Measurements from ENCODE around the gene BBS9. TPM values are rescaled to one million over a fixed set of nuclear protein-coding genes. Genes with fewer than 3 reads are reported as not detected.
A peak's percentile ranks its signal among the peaks of the same experiment; 100 is the strongest.

BBS9 gene
- total RNA-seq, 2 experiments from 2014 or later, result 6.0 to 7.7 TPM

DNA sequence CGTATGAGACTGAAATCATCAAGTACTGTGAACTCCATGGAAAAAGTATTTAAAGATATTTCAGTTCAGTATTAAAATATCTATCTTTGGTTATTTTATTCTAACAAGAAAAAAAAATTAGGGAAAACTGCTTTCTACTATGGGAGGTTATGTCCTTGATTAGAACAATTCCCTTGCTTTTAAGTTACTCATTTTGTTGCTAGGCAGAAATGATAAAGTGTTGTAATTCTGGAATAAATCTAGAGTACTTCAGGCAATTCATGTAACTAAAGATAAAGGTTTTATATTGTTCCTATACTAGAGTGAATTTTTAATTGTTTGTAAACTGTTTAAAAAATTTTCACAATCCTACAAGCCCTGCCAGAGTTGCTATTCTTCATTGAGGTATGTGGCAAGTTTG, 92.0 kb downstream of the BBS9 start:
- no peaks in the 10 kb centered on the region for H3K9me3 Mint-ChIP-seq
- CTCF ChIA-PET, result no interaction called here
- TF ChIP-seq, protein P1, sequence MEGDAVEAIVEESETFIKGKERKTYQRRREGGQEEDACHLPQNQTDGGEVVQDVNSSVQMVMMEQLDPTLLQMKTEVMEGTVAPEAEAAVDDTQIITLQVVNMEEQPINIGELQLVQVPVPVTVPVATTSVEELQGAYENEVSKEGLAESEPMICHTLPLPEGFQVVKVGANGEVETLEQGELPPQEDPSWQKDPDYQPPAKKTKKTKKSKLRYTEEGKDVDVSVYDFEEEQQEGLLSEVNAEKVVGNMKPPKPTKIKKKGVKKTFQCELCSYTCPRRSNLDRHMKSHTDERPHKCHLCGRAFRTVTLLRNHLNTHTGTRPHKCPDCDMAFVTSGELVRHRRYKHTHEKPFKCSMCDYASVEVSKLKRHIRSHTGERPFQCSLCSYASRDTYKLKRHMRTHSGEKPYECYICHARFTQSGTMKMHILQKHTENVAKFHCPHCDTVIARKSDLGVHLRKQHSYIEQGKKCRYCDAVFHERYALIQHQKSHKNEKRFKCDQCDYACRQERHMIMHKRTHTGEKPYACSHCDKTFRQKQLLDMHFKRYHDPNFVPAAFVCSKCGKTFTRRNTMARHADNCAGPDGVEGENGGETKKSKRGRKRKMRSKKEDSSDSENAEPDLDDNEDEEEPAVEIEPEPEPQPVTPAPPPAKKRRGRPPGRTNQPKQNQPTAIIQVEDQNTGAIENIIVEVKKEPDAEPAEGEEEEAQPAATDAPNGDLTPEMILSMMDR (IDR thresholded peaks at IDR 0.05), result no peak
- no peak overlapping the region for H3K4me3 Mint-ChIP-seq
- intact Hi-C loops (cut with micrococcal nuclease), result no loop called here
- no peaks in the 10 kb centered on the region for H3K36me3 Mint-ChIP-seq (ENCODE audit: low read depth)
- DNase-seq (no peak), ATAC-seq (no peak)
- H3K27me3 Mint-ChIP-seq, result no peaks in the 10 kb centered on the region
- POLR2A ChIA-PET, result no interaction called here
- H3K4me1 Mint-ChIP-seq (ENCODE audit: low read depth), result no peaks in the 10 kb centered on the region
- no peak overlapping the region for H3K27ac Mint-ChIP-seq

GRCh38 chr7:33232632-33233145, 103.3 kb downstream of the BBS9 start:
- no peak for DNase-seq
- ChIA-PET CTCF (interaction anchor here (1.2 kb wide), 1 partner anchor 10 kb away, joined by 4 read pairs; no protein-coding TSS in a partner anchor), POLR2A (no interaction called here)
- H3K27ac Mint-ChIP-seq, result no peak overlapping the region
- H3K4me3 Mint-ChIP-seq, result no peak overlapping the region
- H3K4me1 Mint-ChIP-seq (ENCODE audit: low read depth), result peaks cover 2% of the 10 kb centered on the region
- no peaks in the 10 kb centered on the region for H3K36me3 Mint-ChIP-seq (ENCODE audit: low read depth)
- no peaks in the 10 kb centered on the region for H3K27me3 Mint-ChIP-seq
- H3K9me3 Mint-ChIP-seq, result no peaks in the 10 kb centered on the region
- intact Hi-C loops (cut with micrococcal nuclease), result no loop called here
- no peak for ATAC-seq
- TF ChIP-seq, protein P1 (IDR thresholded peaks at IDR 0.05), result no peak

GRCh38 chr7:33233659-33234058, 104.3 kb downstream of the BBS9 start:
- H3K36me3 Mint-ChIP-seq (ENCODE audit: low read depth), result no peaks in the 10 kb centered on the region

GRCh38 chr7:33237036-33237435, 107.7 kb downstream of the BBS9 start:
- POLR2A ChIA-PET, result no interaction called here
- no peak overlapping the region for H3K27ac Mint-ChIP-seq
- TF ChIP-seq, protein P1 (IDR thresholded peaks at IDR 0.05), result no peak
- DNase-seq, result no peak
- H3K9me3 Mint-ChIP-seq, result no peaks in the 10 kb centered on the region
- H3K4me3 Mint-ChIP-seq, result no peak overlapping the region
- CTCF ChIA-PET, result no interaction called here
- peaks cover 2% of the 10 kb centered on the region for H3K4me1 Mint-ChIP-seq (ENCODE audit: low read depth)
- H3K27me3 Mint-ChIP-seq, result no peaks in the 10 kb centered on the region
- intact Hi-C loops (cut with micrococcal nuclease), result no loop called here
- no peak for ATAC-seq
- H3K36me3 Mint-ChIP-seq (ENCODE audit: low read depth), result no peaks in the 10 kb centered on the region

More at GRCh38 chr7:33233659-33234058, 104.3 kb downstream of the BBS9 start:
- TF ChIP-seq, protein P1 (IDR thresholded peaks at IDR 0.05), result no peak
- POLR2A ChIA-PET, result no interaction called here
- no peak for ATAC-seq
- no peaks in the 10 kb centered on the region for H3K9me3 Mint-ChIP-seq
- no peak overlapping the region for H3K4me3 Mint-ChIP-seq
- CTCF ChIA-PET, result interaction anchor here (1.2 kb wide), 1 partner anchor 9 kb away, joined by 4 read pairs; no protein-coding TSS in a partner anchor
- H3K27me3 Mint-ChIP-seq, result no peaks in the 10 kb centered on the region
- intact Hi-C loops (cut with micrococcal nuclease), result no loop called here
- DNase-seq, result no peak
- peaks cover 2% of the 10 kb centered on the region for H3K4me1 Mint-ChIP-seq (ENCODE audit: low read depth)
- H3K27ac Mint-ChIP-seq, result no peak overlapping the region

GRCh38 chr7:33243319-33243881, 114.0 kb downstream of the BBS9 start:
- ChIA-PET POLR2A (no interaction called here), CTCF (interaction anchor here (0.9 to 2.7 kb wide), 6 partner anchors 10 to 689 kb away, joined by 3 to 18 read pairs (median 4); no protein-coding TSS in a partner anchor)
- no peak for DNase-seq
- no peak overlapping the region for H3K4me3 Mint-ChIP-seq
- H3K36me3 Mint-ChIP-seq (ENCODE audit: low read depth), result no peaks in the 10 kb centered on the region
- intact Hi-C loops (cut with micrococcal nuclease), result loop anchor here (10.0 kb wide), 1 partner anchor 691 kb away; no protein-coding TSS in a partner anchor
- no peaks in the 10 kb centered on the region for H3K27me3 Mint-ChIP-seq
- no peak overlapping the region for H3K27ac Mint-ChIP-seq
- no peak for ATAC-seq
- H3K4me1 Mint-ChIP-seq (ENCODE audit: low read depth), result no peaks in the 10 kb centered on the region
- TF ChIP-seq, protein P1 (IDR thresholded peaks at IDR 0.05), result peak; percentile 55
- no peaks in the 10 kb centered on the region for H3K9me3 Mint-ChIP-seq
